ENCODE measurements around the gene CEP104.

The CEP104 gene

DNA sequence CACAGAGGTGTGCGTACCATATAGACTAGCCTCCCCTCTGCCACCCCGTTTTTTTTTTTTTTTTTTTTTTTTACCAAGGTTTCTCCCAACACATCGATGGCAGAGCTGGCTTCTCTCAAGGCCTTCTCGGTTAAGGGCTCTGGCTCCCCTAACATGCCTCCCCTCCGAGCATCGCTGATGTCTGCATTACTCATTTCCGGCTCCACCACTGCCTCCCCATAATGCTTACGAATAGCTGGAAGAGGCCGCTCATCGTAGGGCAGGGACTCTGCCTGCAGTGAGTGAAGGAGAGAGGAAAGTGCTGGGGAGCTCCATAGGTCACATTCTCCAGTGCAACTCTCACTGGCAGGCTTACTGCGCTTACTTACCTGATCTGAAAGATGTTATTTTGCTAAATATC is 20.6 kb downstream of the CEP104 start:
- H3K4me3 ChIP-seq (ENCODE audit: low read depth in 1 of 5, low read length in 5 of 5): no peak overlapping the region
- H3K4me1 ChIP-seq (ENCODE audit: control insufficient read depth in 5 of 5, insufficient read depth in 5 of 5, low read length in 5 of 5): no peaks in the 10 kb centered on the region
- no peak overlapping the region for H3K9ac ChIP-seq (ENCODE audit: low read length in 5 of 5)
- H3K27ac ChIP-seq (ENCODE audit: low read depth, low read length): no peak overlapping the region
- peaks cover 0 to 13% (median 9%) of the 10 kb centered on the region in 5 donors for H3K9me3 ChIP-seq (ENCODE audit: control insufficient read depth in 5 of 5, low read length in 5 of 5)
- peaks cover 21 to 88% (median 71%) of the 10 kb centered on the region in 5 donors for H3K36me3 ChIP-seq (ENCODE audit: control insufficient read depth in 5 of 5, insufficient read depth in 5 of 5, low read length in 5 of 5)
- no peaks in the 10 kb centered on the region for H3K27me3 ChIP-seq (ENCODE audit: control insufficient read depth in 5 of 5, insufficient read depth in 4 of 5, low read length in 5 of 5)

DNA sequence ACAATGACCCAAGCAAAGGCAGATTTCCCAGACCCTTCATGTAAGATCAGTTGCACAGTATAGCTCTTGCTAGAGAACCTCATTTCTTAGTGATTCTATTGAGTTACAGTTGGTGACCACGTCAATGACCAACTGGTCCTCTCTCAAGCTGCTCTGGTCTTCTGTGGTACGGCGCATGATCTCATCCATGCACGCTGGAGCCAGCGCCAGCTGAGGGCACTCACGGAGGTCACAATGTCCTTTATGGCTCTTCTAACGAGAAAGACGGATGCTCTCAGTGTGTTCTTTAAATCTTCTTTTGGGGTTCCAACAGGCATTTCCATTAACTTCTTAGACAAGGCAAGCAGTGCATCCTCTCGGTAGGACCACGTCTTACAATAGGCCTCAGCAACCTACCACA is 22.3 kb downstream of the CEP104 start:
- Histone ChIP-seq H3K4me3 (ENCODE audit: low read depth in 1 of 5, low read length in 5 of 5) (no peak overlapping the region), H3K9ac (ENCODE audit: low read length in 5 of 5) (no peak overlapping the region), H3K4me1 (ENCODE audit: control insufficient read depth in 5 of 5, insufficient read depth in 5 of 5, low read length in 5 of 5) (no peaks in the 10 kb centered on the region), H3K9me3 (ENCODE audit: control insufficient read depth in 5 of 5, low read length in 5 of 5) (peaks cover 0 to 13% (median 9%) of the 10 kb centered on the region in 5 donors), H3K27ac (ENCODE audit: low read depth, low read length) (no peak overlapping the region), H3K36me3 (ENCODE audit: control insufficient read depth in 5 of 5, insufficient read depth in 5 of 5, low read length in 5 of 5) (peaks cover 23 to 90% (median 75%) of the 10 kb centered on the region in 5 donors), H3K27me3 (ENCODE audit: control insufficient read depth in 5 of 5, insufficient read depth in 4 of 5, low read length in 5 of 5) (no peaks in the 10 kb centered on the region)

DNA sequence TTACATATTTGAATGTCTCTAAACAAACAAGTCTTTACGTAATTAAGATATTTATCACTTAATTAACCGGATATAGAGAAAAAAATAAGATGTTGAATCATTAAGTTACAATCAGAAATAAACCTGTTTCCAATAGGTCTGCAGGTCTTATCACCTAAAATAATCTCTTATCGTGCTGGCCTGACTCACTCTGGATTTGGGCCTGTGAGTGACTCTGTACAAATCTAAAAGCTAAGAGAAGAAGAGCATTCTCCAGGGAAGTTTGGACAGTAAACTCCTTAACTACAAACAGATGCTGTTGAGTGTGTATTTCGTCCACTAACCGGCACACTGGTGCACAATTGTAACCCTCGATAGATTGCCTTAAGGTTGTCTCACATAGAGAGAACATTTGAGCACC is 25.3 kb downstream of the CEP104 start:
- peaks cover 0 to 2% (median 0%) of the 10 kb centered on the region in 5 donors for H3K4me1 ChIP-seq (ENCODE audit: control insufficient read depth in 5 of 5, insufficient read depth in 5 of 5, low read length in 5 of 5)
- peaks cover 22 to 89% (median 73%) of the 10 kb centered on the region in 5 donors for H3K36me3 ChIP-seq (ENCODE audit: control insufficient read depth in 5 of 5, insufficient read depth in 5 of 5, low read length in 5 of 5)
- no peak overlapping the region for H3K9ac ChIP-seq (ENCODE audit: low read length in 5 of 5)
- H3K27ac ChIP-seq (ENCODE audit: low read depth, low read length): no peak overlapping the region
- H3K9me3 ChIP-seq (ENCODE audit: control insufficient read depth in 5 of 5, low read length in 5 of 5): no peaks in the 10 kb centered on the region
- H3K27me3 ChIP-seq (ENCODE audit: control insufficient read depth in 5 of 5, insufficient read depth in 4 of 5, low read length in 5 of 5): no peaks in the 10 kb centered on the region
- H3K4me3 ChIP-seq (ENCODE audit: low read depth in 1 of 5, low read length in 5 of 5): no peak overlapping the region

DNA sequence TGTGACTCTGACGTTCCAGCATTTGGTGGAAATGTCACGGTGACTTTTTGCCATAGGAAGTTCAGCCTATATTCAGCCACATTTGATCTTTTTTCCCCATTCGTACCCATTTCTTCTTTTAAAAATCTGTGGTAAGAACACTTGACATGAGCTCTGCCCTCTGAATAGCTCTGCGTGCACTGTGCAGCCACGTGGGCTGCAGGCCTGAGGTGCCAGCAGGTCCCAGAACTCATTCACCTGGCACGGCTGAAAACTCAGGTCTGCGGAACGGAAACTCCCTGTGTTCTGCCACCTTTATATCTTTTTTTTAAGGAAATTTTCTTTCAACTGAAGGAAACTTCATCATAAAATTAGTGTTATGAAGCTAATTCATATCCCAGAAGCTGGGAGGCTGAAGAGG is 28.6 kb downstream of the CEP104 start:
- Histone ChIP-seq H3K9ac (ENCODE audit: low read length in 5 of 5) (no peak overlapping the region), H3K36me3 (ENCODE audit: control insufficient read depth in 5 of 5, insufficient read depth in 5 of 5, low read length in 5 of 5) (peaks cover 13 to 92% (median 80%) of the 10 kb centered on the region in 5 donors), H3K4me3 (ENCODE audit: low read depth in 1 of 5, low read length in 5 of 5) (no peak overlapping the region), H3K27me3 (ENCODE audit: control insufficient read depth in 5 of 5, insufficient read depth in 4 of 5, low read length in 5 of 5) (no peaks in the 10 kb centered on the region), H3K4me1 (ENCODE audit: control insufficient read depth in 5 of 5, insufficient read depth in 5 of 5, low read length in 5 of 5) (peaks cover 0 to 2% (median 0%) of the 10 kb centered on the region in 5 donors), H3K9me3 (ENCODE audit: control insufficient read depth in 5 of 5, low read length in 5 of 5) (no peaks in the 10 kb centered on the region), H3K27ac (ENCODE audit: low read depth, low read length) (no peak overlapping the region)

DNA sequence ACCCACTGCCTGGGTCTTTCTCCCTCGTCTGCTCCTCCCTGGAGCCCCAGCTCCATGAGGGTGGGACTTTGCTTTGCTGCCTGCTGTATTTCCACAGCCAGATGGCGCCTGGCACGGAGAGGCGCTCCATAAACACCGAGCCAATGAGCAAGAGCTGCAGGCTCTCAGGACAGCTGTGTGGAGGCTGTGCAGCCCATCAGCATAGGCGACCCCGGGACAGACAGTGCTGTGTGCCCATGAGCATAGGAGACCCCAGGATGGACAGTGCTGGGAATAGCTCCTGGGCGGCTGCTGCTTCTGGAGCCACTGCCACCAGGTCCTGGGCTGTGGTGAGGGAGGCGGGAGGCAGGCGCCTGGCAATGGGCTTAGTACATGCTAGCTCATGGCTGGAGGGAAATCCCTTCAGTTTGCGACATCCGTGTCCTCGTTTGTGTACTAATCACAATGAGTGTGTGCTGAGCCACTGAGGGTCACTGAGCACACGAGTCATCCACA is 29.2 kb downstream of the CEP104 start:
- no peaks in the 10 kb centered on the region for H3K9me3 ChIP-seq (ENCODE audit: control insufficient read depth in 5 of 5, low read length in 5 of 5)
- no peak overlapping the region for H3K9ac ChIP-seq (ENCODE audit: low read length in 5 of 5)
- peaks cover 13 to 92% (median 86%) of the 10 kb centered on the region in 5 donors for H3K36me3 ChIP-seq (ENCODE audit: control insufficient read depth in 5 of 5, insufficient read depth in 5 of 5, low read length in 5 of 5)
- no peak overlapping the region for H3K27ac ChIP-seq (ENCODE audit: low read depth, low read length)
- no peaks in the 10 kb centered on the region for H3K27me3 ChIP-seq (ENCODE audit: control insufficient read depth in 5 of 5, insufficient read depth in 4 of 5, low read length in 5 of 5)
- H3K4me1 ChIP-seq (ENCODE audit: control insufficient read depth in 5 of 5, insufficient read depth in 5 of 5, low read length in 5 of 5): peaks cover 0 to 2% (median 0%) of the 10 kb centered on the region in 5 donors
- H3K4me3 ChIP-seq (ENCODE audit: low read depth in 1 of 5, low read length in 5 of 5): no peak overlapping the region

DNA sequence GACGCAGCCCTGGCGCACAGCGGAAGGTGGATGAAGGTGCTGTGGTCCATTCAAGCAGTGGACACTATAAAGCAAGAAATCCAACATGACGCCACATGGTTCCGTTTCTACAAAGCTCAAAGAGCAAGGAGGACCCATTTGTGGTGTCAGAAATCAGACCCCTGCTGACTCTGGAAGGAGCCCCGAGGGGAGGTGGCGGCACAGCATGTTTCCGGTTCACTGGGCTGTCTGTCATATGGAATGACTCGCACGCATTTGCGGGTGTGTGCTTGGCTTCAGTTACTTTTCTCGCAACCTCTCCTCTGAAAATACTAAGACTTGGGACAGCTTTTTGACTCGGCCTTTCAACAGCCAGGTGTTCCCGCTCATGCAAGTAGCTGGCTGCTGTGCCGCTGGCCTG is 31.7 kb downstream of the CEP104 start:
- H3K4me1 ChIP-seq (ENCODE audit: control insufficient read depth in 5 of 5, insufficient read depth in 5 of 5, low read length in 5 of 5): peaks cover 0 to 2% (median 0%) of the 10 kb centered on the region in 5 donors
- peaks cover 3 to 94% (median 90%) of the 10 kb centered on the region in 5 donors for H3K36me3 ChIP-seq (ENCODE audit: control insufficient read depth in 5 of 5, insufficient read depth in 5 of 5, low read length in 5 of 5)
- H3K9ac ChIP-seq (ENCODE audit: low read length in 5 of 5): no peak overlapping the region
- H3K27me3 ChIP-seq (ENCODE audit: control insufficient read depth in 5 of 5, insufficient read depth in 4 of 5, low read length in 5 of 5): no peaks in the 10 kb centered on the region
- H3K4me3 ChIP-seq (ENCODE audit: low read depth in 1 of 5, low read length in 5 of 5): no peak overlapping the region
- no peaks in the 10 kb centered on the region for H3K9me3 ChIP-seq (ENCODE audit: control insufficient read depth in 5 of 5, low read length in 5 of 5)
- no peak overlapping the region for H3K27ac ChIP-seq (ENCODE audit: low read depth, low read length)

DNA sequence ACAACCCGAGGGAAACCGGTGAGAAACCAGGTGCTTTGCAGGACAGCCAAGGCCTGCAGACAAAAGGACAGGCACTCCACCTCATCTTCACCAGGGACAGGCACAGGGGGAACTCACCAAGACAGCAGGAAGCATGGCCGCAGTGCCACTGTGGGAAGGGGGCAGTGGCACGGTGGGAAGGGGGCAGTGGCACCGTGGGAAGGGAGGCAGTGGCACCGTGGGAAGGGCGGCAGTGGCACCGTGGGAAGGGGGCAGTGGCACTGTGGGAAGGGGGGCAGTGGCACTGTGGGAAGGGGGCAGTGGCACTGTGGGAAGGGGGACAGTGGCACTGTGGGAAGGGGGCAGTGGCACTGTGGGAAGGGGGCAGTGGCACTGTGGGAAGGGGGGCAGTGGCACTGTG is 32.4 kb downstream of the CEP104 start:
- H3K36me3 ChIP-seq (ENCODE audit: control insufficient read depth in 5 of 5, insufficient read depth in 5 of 5, low read length in 5 of 5): peaks cover 6 to 94% (median 90%) of the 10 kb centered on the region in 5 donors
- H3K4me3 ChIP-seq (ENCODE audit: low read depth in 1 of 5, low read length in 5 of 5): no peak overlapping the region
- no peak overlapping the region for H3K9ac ChIP-seq (ENCODE audit: low read length in 5 of 5)
- peaks cover 0 to 2% (median 0%) of the 10 kb centered on the region in 5 donors for H3K4me1 ChIP-seq (ENCODE audit: control insufficient read depth in 5 of 5, insufficient read depth in 5 of 5, low read length in 5 of 5)
- no peak overlapping the region for H3K27ac ChIP-seq (ENCODE audit: low read depth, low read length)
- H3K9me3 ChIP-seq (ENCODE audit: control insufficient read depth in 5 of 5, low read length in 5 of 5): no peaks in the 10 kb centered on the region
- H3K27me3 ChIP-seq (ENCODE audit: control insufficient read depth in 5 of 5, insufficient read depth in 4 of 5, low read length in 5 of 5): no peaks in the 10 kb centered on the region

DNA sequence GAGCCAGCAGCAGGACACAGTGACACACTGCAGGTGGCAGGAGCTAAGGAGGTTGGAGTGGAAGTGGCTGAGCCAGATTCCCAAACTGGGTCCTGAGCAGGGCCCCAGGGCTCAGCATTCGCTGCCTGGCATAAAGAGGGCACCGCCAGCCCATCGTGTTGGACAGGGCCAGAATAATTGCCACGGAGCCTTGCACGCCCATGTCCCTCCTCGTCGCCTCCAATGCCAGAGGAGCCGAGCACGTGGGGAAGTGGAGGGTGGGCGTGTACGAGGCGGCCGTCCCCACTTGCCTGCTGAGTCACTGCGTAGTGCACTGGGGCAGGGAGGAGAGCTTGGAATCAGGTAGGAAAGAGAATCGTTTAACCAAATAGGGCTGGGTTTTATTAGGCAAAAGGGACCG is 34.6 kb downstream of the CEP104 start:
- no peaks in the 10 kb centered on the region for H3K4me1 ChIP-seq (ENCODE audit: control insufficient read depth in 5 of 5, insufficient read depth in 5 of 5, low read length in 5 of 5)
- no peak overlapping the region for H3K27ac ChIP-seq (ENCODE audit: low read depth, low read length)
- H3K36me3 ChIP-seq (ENCODE audit: control insufficient read depth in 5 of 5, insufficient read depth in 5 of 5, low read length in 5 of 5): peaks cover 3 to 87% (median 78%) of the 10 kb centered on the region in 5 donors
- no peak overlapping the region for H3K4me3 ChIP-seq (ENCODE audit: low read depth in 1 of 5, low read length in 5 of 5)
- no peak overlapping the region for H3K9ac ChIP-seq (ENCODE audit: low read length in 5 of 5)
- H3K27me3 ChIP-seq (ENCODE audit: control insufficient read depth in 5 of 5, insufficient read depth in 4 of 5, low read length in 5 of 5): no peaks in the 10 kb centered on the region
- no peaks in the 10 kb centered on the region for H3K9me3 ChIP-seq (ENCODE audit: control insufficient read depth in 5 of 5, low read length in 5 of 5)

DNA sequence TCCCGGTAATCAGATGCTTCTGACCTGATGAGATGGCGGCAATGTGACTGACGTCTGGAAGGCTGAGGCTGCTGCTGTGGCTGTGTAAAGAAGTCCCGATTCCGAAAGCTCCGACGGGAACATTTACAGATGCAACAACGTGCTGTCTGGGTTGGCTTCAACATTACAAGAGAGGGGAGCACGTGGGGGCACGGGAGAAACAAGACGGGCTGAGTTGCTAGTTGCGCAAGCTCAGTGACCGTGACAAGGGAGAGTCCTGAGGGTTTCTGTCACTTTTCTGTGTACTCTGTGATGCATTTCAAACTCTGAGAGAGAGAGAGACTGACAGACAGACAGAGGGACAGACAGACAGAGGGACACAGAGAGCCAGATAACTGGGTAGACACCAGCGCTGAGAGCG is 35.1 kb downstream of the CEP104 start:
- Histone ChIP-seq H3K9ac (ENCODE audit: low read length in 5 of 5) (no peak overlapping the region), H3K4me3 (ENCODE audit: low read depth in 1 of 5, low read length in 5 of 5) (no peak overlapping the region), H3K36me3 (ENCODE audit: control insufficient read depth in 5 of 5, insufficient read depth in 5 of 5, low read length in 5 of 5) (peaks cover 3 to 84% (median 74%) of the 10 kb centered on the region in 5 donors), H3K9me3 (ENCODE audit: control insufficient read depth in 5 of 5, low read length in 5 of 5) (no peaks in the 10 kb centered on the region), H3K27me3 (ENCODE audit: control insufficient read depth in 5 of 5, insufficient read depth in 4 of 5, low read length in 5 of 5) (no peaks in the 10 kb centered on the region), H3K4me1 (ENCODE audit: control insufficient read depth in 5 of 5, insufficient read depth in 5 of 5, low read length in 5 of 5) (no peaks in the 10 kb centered on the region), H3K27ac (ENCODE audit: low read depth, low read length) (no peak overlapping the region)

DNA sequence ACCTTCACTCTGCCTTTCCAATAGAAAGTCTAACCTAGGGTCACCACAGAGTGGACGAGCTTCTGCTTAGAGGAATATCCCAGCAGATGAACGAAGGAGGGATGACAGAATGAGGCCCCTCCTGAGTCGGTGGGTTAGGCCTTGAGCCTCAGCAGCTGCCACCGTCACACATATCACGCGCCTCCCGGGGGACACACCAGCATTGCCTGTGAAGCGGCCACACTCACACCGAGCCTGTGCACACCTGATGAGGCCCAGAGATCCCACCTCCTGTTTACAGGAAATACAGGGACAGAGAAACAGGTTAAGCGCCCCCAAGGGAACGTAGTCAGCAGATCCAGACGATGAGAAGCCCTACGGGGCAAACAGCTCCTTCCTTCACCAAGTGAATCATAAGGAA is 35.6 kb downstream of the CEP104 start:
- no peaks in the 10 kb centered on the region for H3K4me1 ChIP-seq (ENCODE audit: control insufficient read depth in 5 of 5, insufficient read depth in 5 of 5, low read length in 5 of 5)
- no peak overlapping the region for H3K27ac ChIP-seq (ENCODE audit: low read depth, low read length)
- no peak overlapping the region for H3K4me3 ChIP-seq (ENCODE audit: low read depth in 1 of 5, low read length in 5 of 5)
- no peak overlapping the region for H3K9ac ChIP-seq (ENCODE audit: low read length in 5 of 5)
- peaks cover 3 to 84% (median 74%) of the 10 kb centered on the region in 5 donors for H3K36me3 ChIP-seq (ENCODE audit: control insufficient read depth in 5 of 5, insufficient read depth in 5 of 5, low read length in 5 of 5)
- no peaks in the 10 kb centered on the region for H3K27me3 ChIP-seq (ENCODE audit: control insufficient read depth in 5 of 5, insufficient read depth in 4 of 5, low read length in 5 of 5)
- H3K9me3 ChIP-seq (ENCODE audit: control insufficient read depth in 5 of 5, low read length in 5 of 5): no peaks in the 10 kb centered on the region
